IMR-90 (cell line): Measurements from ENCODE around the gene CDKL5.

Experiments
- CEBPB ChIP-seq: IDR thresholded peaks from 2 replicates; pipeline ENCODE4 v1.6.1; 2012; ENCODE audit warnings: low read depth, low read length, improper control_type of control experiment
- CHD1 ChIP-seq: IDR thresholded peaks from 2 replicates; pipeline ENCODE4 v1.6.1; 2012; ENCODE audit warnings: low read depth, low read length, improper control_type of control experiment
- CTCF ChIP-seq: conservative IDR thresholded peaks from 2 replicates; pipeline ENCODE4 v1.5.1; 2012; ENCODE audit warnings: mild to moderate bottlenecking, low read depth, low read length, improper control_type of control experiment
- MAFK ChIP-seq: IDR thresholded peaks from 2 replicates; pipeline ENCODE4 v1.6.1; 2012; ENCODE audit warnings: low read depth, low read length, improper control_type of control experiment
- MAZ ChIP-seq: IDR thresholded peaks from 2 replicates; pipeline ENCODE4 v1.6.1; 2012; ENCODE audit warnings: low read depth, mild to moderate bottlenecking, low read length, improper control_type of control experiment, moderate library complexity, borderline replicate concordance
- MXI1 ChIP-seq: IDR thresholded peaks from 2 replicates; pipeline ENCODE4 v1.6.1; 2012; ENCODE audit warnings: low read depth, mild to moderate bottlenecking, low read length, moderate library complexity, borderline replicate concordance
- NFE2L2 ChIP-seq: fragments of 150-350 bp; IDR thresholded peaks from 2 replicates; pipeline ENCODE4 v1.6.1; 2016; ENCODE audit warnings: low read depth, mild to moderate bottlenecking, low read length
- POLR2A ChIP-seq: IDR thresholded peaks from 2 replicates; pipeline ENCODE4 v1.6.1; 2012; ENCODE audit warnings: mild to moderate bottlenecking, low read depth, low read length
- RAD21 ChIP-seq: IDR thresholded peaks from 2 replicates; pipeline ENCODE4 v1.6.1; 2012; ENCODE audit warnings: low read length, improper control_type of control experiment
- RCOR1 ChIP-seq: IDR thresholded peaks from 2 replicates; pipeline ENCODE4 v1.6.1; 2012; ENCODE audit warnings: mild to moderate bottlenecking, low read length, improper control_type of control experiment; ENCODE audit not compliant: insufficient replicate concordance
- RFX5 ChIP-seq: IDR thresholded peaks from 2 replicates; pipeline ENCODE4 v1.8.0; 2012; ENCODE audit warnings: low read depth, mild to moderate bottlenecking, low read length, moderate library complexity
- SMC3 ChIP-seq: fragments of 150-350 bp; IDR thresholded peaks from 2 replicates; pipeline ENCODE4 v1.6.1; 2016; ENCODE audit warnings: low read depth, mild to moderate bottlenecking, antibody characterized with exemption, low read length, moderate library complexity
- TF ChIP-seq, protein P1 (sequence below): fragments of 150-350 bp; IDR thresholded peaks from 2 replicates; pipeline ENCODE4 v1.6.1; 2017; ENCODE audit warnings: mild to moderate bottlenecking, antibody characterized with exemption, low read length, low read depth
- TF ChIP-seq, protein P2 (sequence below): fragments of 150-350 bp; IDR thresholded peaks from 2 replicates; pipeline ENCODE4 v1.6.1; 2016; ENCODE audit warnings: low read depth, mild to moderate bottlenecking, low read length, moderate library complexity, borderline replicate concordance

- TF ChIP-seq MAFK (no peak), CTCF (no peak), RAD21 (no peak), RFX5 (no peak), POLR2A (no peak), MXI1 (no peak), NFE2L2 (no peak), CEBPB (no peak), MAZ (no peak), SMC3 (no peak), CHD1 (no peak), RCOR1 (no peak)
- TF ChIP-seq, protein P1, sequence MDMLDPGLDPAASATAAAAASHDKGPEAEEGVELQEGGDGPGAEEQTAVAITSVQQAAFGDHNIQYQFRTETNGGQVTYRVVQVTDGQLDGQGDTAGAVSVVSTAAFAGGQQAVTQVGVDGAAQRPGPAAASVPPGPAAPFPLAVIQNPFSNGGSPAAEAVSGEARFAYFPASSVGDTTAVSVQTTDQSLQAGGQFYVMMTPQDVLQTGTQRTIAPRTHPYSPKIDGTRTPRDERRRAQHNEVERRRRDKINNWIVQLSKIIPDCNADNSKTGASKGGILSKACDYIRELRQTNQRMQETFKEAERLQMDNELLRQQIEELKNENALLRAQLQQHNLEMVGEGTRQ = no peak
- TF ChIP-seq, protein P2, sequence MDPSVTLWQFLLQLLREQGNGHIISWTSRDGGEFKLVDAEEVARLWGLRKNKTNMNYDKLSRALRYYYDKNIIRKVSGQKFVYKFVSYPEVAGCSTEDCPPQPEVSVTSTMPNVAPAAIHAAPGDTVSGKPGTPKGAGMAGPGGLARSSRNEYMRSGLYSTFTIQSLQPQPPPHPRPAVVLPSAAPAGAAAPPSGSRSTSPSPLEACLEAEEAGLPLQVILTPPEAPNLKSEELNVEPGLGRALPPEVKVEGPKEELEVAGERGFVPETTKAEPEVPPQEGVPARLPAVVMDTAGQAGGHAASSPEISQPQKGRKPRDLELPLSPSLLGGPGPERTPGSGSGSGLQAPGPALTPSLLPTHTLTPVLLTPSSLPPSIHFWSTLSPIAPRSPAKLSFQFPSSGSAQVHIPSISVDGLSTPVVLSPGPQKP = no peak
These were observed 123.6 kb downstream of the CDKL5 start for GRCh38 chrX:18548996-18549395.
